CD8-positive, alpha-beta memory T cell (primary cell): ENCODE measurements around the gene PARG. TPM values are rescaled to one million over a fixed set of nuclear protein-coding genes. Genes with fewer than 3 reads are reported as not detected.
"Not testable (repeated sequence)": the region's sequence is repeated elsewhere in the genome, so short reads cannot be mapped to it uniquely, and the experiment has no call there.

Experiments used
- CTCF ChIA-PET: fragments of 350-600 bp; sonication (Branson Sonifier 250); formaldehyde crosslinking; loops from one replicate; lab custom pipeline; 2021; ENCODE audit warnings: antibody characterized with exemption; lab: Charles Lee
- POLR2A ChIA-PET: fragments of 350-600 bp; sonication (Branson Sonifier 250); formaldehyde crosslinking; loops from one replicate; lab custom pipeline; 2021; ENCODE audit warnings: antibody characterized with exemption; lab: Charles Lee
- DNase-seq, 5 donors: peaks; one replicate each; pipeline versions ENCODE4 v3.0.0 to v3.0.0-alpha.2; 2020 to 2022; ENCODE audit warnings: mixed read lengths in 1 of 5
- H3K27ac ChIP-seq: one replicate; pipeline ENCODE4 v1.7.0; 2013; ENCODE audit warnings: low read depth, mild to moderate bottlenecking, low read length, moderate library complexity
- H3K27me3 ChIP-seq: 2 replicates; pipeline ENCODE4 v1.7.0; 2013; ENCODE audit warnings: low read length, mild to moderate bottlenecking; ENCODE audit not compliant: insufficient read depth, poor library complexity, severe bottlenecking
- H3K36me3 ChIP-seq: 2 replicates; pipeline ENCODE4 v1.7.0; 2013; ENCODE audit warnings: mild to moderate bottlenecking, low read length, moderate library complexity; ENCODE audit not compliant: insufficient read depth
- H3K4me1 ChIP-seq: 2 replicates; pipeline ENCODE4 v1.7.0; 2013; ENCODE audit warnings: mild to moderate bottlenecking, low read length, moderate library complexity; ENCODE audit not compliant: insufficient read depth
- H3K4me3 ChIP-seq: 2 replicates; pipeline ENCODE4 v1.7.0; 2013; ENCODE audit warnings: mild to moderate bottlenecking, low read length
- H3K9me3 ChIP-seq: 2 replicates; pipeline ENCODE4 v1.7.0; 2013; ENCODE audit warnings: mild to moderate bottlenecking, low read length
- H3K27ac Mint-ChIP-seq, 8 donors: one replicate each; pipeline ENCODE4 v1.8.0; 2020 to 2021; ENCODE audit warnings: mixed read lengths in 8 of 8, mild to moderate bottlenecking in 6 of 8, inconsistent platforms in 3 of 8, moderate library complexity in 3 of 8
- H3K27me3 Mint-ChIP-seq, 2 donors: one replicate each; pipeline ENCODE4 v1.8.0; 2020 to 2021; ENCODE audit warnings: mixed read lengths in 2 of 2, mild to moderate bottlenecking in 1 of 2, moderate library complexity in 1 of 2
- H3K36me3 Mint-ChIP-seq, 3 donors: one replicate each; pipeline ENCODE4 v1.8.0; 2020 to 2021; ENCODE audit warnings: mixed read lengths in 3 of 3, inconsistent platforms in 1 of 3, mild to moderate bottlenecking in 1 of 3
- H3K4me1 Mint-ChIP-seq, 3 donors: one replicate each; pipeline ENCODE4 v1.8.0; 2020 to 2021; ENCODE audit warnings: mixed read lengths in 3 of 3, inconsistent platforms in 1 of 3, mild to moderate bottlenecking in 1 of 3
- H3K4me3 Mint-ChIP-seq, 7 donors: one replicate each; pipeline ENCODE4 v1.8.0; 2020 to 2021; ENCODE audit warnings: mixed read lengths in 7 of 7, mild to moderate bottlenecking in 6 of 7, moderate library complexity in 4 of 7, inconsistent platforms in 2 of 7
- H3K9me3 Mint-ChIP-seq, 5 donors: one replicate each; pipeline ENCODE4 v1.8.0; 2020 to 2022; ENCODE audit warnings: mixed read lengths in 5 of 5, mild to moderate bottlenecking in 3 of 5, moderate library complexity in 2 of 5, inconsistent platforms in 1 of 5
- polyA plus RNA-seq: library from polyadenylated mRNA; unstranded; fragments of 300-500 nt; fragmentation: Illumina TruSeq; gene quantifications from one replicate; pipeline ENCODE4 v1.2.3, GENCODE V29; 2021
- total RNA-seq, 2 experiments: library from RNA; stranded (reverse); gene quantifications; one replicate each; pipeline ENCODE4 v1.2.3, GENCODE V29; 2021

Gene PARG
- total and polyA plus RNA-seq, 3 experiments from 2014 or later: 17.3 to 37.7 (median 35.2) TPM

DNA sequence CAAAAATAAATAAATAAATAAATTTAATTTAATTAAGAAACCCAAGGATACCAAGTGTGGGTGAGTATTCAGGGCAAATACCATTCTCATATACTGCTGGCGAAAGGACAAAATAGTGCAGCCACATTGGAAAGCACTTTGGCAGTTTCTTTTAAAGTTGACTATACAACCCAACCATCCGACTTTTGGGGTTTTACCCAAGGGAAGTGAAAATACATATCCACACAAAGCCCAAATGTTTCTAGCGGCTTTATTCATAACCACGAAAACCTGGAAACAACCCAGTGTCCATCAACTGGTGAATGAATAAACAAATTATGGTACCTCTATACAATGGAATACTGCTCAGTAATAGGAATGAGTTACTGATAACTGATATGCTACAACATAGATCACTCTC, 143.6 kb downstream of the PARG start:
- no peak overlapping the region for H3K27ac ChIP-seq
- H3K4me1 Mint-ChIP-seq: no peaks in the 10 kb centered on the region
- POLR2A ChIA-PET: no interaction called here
- CTCF ChIA-PET: no interaction called here
- H3K36me3 Mint-ChIP-seq: no peaks in the 10 kb centered on the region
- no peak overlapping the region for H3K4me3 ChIP-seq
- no peaks in the 10 kb centered on the region for H3K36me3 ChIP-seq
- H3K9me3 Mint-ChIP-seq: no peaks in the 10 kb centered on the region
- no peaks in the 10 kb centered on the region for H3K27me3 ChIP-seq
- H3K27me3 Mint-ChIP-seq: peaks cover 10 to 12% of the 10 kb centered on the region in 2 donors
- no peaks in the 10 kb centered on the region for H3K9me3 ChIP-seq
- H3K27ac Mint-ChIP-seq: no peak overlapping the region
- H3K4me1 ChIP-seq: no peaks in the 10 kb centered on the region
- H3K4me3 Mint-ChIP-seq: no peak overlapping the region
- no peak for DNase-seq

DNA sequence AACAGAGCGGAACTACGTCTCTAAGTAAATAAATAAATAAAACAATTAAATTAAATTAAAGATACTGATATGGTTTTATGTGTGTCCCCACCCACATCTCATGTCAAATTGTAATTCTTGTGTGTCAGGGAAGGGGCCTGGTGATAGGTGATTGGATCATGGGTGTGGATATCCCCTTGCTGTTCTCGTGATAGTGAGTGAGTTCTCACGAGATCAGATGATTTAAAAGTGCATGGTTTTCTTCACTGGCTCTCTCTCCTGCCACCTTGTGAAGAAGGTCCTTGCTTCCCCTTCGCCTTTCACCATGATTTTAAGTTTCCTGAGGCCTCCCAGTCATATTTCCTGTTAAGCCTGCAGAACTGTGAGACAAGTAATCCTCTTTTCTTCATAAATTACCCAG, 150.7 kb downstream of the PARG start:
- ChIA-PET CTCF (no interaction called here), POLR2A (no interaction called here)
- H3K27me3 ChIP-seq: no peaks in the 10 kb centered on the region
- no peak overlapping the region for H3K4me3 ChIP-seq
- H3K9me3 ChIP-seq: no peaks in the 10 kb centered on the region
- Mint-ChIP-seq H3K4me3 (no peak overlapping the region), H3K9me3 (no peaks in the 10 kb centered on the region), H3K27ac (no peak overlapping the region), H3K4me1 (no peaks in the 10 kb centered on the region), H3K27me3 (peaks cover 4 to 11% of the 10 kb centered on the region in 2 donors), H3K36me3 (no peaks in the 10 kb centered on the region)
- H3K36me3 ChIP-seq: no peaks in the 10 kb centered on the region
- DNase-seq: no peak
- H3K27ac ChIP-seq: no peak overlapping the region
- H3K4me1 ChIP-seq: no peaks in the 10 kb centered on the region

DNA sequence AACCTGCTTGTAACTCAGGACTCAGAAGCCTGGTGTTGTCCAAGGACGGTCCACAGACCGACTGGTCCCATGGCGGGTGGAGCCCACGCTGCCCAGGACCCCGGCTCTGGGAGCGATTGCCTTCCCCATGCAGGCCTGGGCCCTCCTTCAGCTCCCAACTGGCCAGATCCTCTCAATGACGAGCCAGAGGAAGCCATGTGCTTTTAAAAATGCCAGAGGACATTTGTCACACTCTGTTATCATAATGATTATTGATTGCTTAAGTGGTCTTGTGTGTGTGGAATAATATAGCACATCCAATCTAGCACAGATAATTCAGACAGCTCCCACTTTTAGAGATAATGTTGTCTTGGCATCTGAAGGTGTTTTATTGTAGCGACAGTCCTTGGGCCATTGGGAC, 157.1 kb downstream of the PARG start:
- Histone ChIP-seq H3K36me3 (no peaks in the 10 kb centered on the region), H3K27ac (no peak overlapping the region), H3K27me3 (no peaks in the 10 kb centered on the region), H3K4me1 (no peaks in the 10 kb centered on the region), H3K9me3 (no peaks in the 10 kb centered on the region), H3K4me3 (no peak overlapping the region)
- Mint-ChIP-seq H3K27me3 (peaks cover 9 to 25% of the 10 kb centered on the region in 2 donors), H3K27ac (no peak overlapping the region), H3K9me3 (no peaks in the 10 kb centered on the region), H3K36me3 (no peaks in the 10 kb centered on the region), H3K4me1 (no peaks in the 10 kb centered on the region), H3K4me3 (no peak overlapping the region)
- ChIA-PET POLR2A (no interaction called here), CTCF (no interaction called here)
- DNase-seq: no peak

DNA sequence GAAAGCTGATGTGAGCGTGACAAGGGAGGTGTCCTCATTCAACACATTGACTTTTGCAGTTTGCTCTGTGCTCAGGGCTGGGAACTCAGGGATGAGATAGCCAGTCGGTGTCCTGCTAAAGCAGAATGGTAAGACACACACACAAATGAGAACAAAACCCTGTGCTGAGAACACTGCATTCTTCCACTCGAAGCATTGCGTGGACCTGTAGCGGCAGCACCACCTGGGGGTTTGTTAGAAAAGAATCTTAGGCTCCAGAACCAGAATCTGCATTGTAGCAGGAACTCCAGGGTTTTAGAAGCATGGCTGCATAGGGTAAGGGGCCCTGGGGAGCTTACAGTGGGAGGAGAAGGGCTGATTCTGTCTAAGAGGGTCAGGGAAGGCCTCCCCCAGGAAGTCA, 158.2 kb downstream of the PARG start:
- Histone ChIP-seq H3K36me3 (no peaks in the 10 kb centered on the region), H3K27ac (no peak overlapping the region), H3K4me3 (no peak overlapping the region), H3K4me1 (no peaks in the 10 kb centered on the region), H3K27me3 (no peaks in the 10 kb centered on the region), H3K9me3 (no peaks in the 10 kb centered on the region)
- ChIA-PET CTCF (no interaction called here), POLR2A (no interaction called here)
- no peaks in the 10 kb centered on the region for H3K9me3 Mint-ChIP-seq
- H3K36me3 Mint-ChIP-seq: no peaks in the 10 kb centered on the region
- no peak for DNase-seq
- peaks cover 7 to 29% of the 10 kb centered on the region in 2 donors for H3K27me3 Mint-ChIP-seq
- H3K27ac Mint-ChIP-seq: no peak overlapping the region
- no peaks in the 10 kb centered on the region for H3K4me1 Mint-ChIP-seq
- H3K4me3 Mint-ChIP-seq: no peak overlapping the region

DNA sequence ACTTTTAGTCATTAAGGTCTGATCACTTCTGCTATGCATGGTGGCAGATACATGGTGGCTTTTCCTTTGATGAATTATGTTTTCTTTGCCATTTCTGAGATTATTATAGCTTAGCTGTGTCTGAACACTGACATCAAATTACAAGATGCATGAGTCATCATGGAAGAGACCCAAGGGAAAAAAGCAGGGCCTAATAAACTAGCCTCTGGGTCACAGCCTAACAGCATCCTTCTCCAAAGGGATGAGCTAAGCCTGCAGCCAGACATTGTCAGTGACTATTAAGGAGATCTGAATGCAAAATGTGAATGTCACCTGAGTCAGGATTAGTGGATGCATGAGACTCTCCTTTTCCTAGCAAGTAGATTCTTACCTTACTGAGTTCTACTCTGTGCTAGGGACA, 160.6 kb downstream of the PARG start:
- POLR2A ChIA-PET: no interaction called here
- Histone ChIP-seq H3K27me3 (peaks cover 3% of the 10 kb centered on the region), H3K36me3 (no peaks in the 10 kb centered on the region), H3K4me1 (no peaks in the 10 kb centered on the region), H3K9me3 (no peaks in the 10 kb centered on the region), H3K27ac (no peak overlapping the region), H3K4me3 (no peak overlapping the region)
- Mint-ChIP-seq H3K4me3 (no peak overlapping the region), H3K36me3 (no peaks in the 10 kb centered on the region), H3K27me3 (peaks cover 5 to 39% of the 10 kb centered on the region in 2 donors), H3K9me3 (no peaks in the 10 kb centered on the region), H3K4me1 (no peaks in the 10 kb centered on the region), H3K27ac (no peak overlapping the region)
- CTCF ChIA-PET: interaction anchor here (1.1 kb wide), 1 partner anchor 10 kb away, joined by 3 read pairs; no protein-coding TSS in a partner anchor
- DNase-seq: no peak

DNA sequence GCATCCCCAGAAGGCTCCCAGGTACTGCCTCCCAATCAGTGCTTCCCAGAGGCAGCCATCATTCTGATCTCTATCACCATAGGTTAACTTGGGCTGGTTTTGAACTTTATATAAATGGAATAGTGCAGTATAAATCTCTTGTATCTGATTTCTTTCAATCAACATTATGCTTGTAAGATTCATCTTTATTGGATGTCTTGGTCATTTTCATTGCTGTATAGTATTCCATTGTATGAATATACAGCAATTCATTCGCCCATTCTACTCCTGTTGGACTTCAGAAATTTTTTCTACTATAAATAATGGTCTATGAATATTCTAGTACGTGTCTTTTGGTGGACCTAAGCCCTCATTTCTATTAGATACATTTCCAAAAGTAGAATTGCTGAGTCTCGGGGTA, 163.6 kb downstream of the PARG start:
- H3K4me1 Mint-ChIP-seq: no peaks in the 10 kb centered on the region
- no peaks in the 10 kb centered on the region for H3K4me1 ChIP-seq
- H3K36me3 Mint-ChIP-seq: no peaks in the 10 kb centered on the region
- no peak overlapping the region for H3K27ac ChIP-seq
- POLR2A ChIA-PET: no interaction called here
- no peak overlapping the region for H3K4me3 ChIP-seq
- peaks cover 4 to 36% of the 10 kb centered on the region in 2 donors for H3K27me3 Mint-ChIP-seq
- peaks cover 0 to 2% (median 0%) of the 10 kb centered on the region in 5 donors for H3K9me3 Mint-ChIP-seq
- peaks cover 3% of the 10 kb centered on the region for H3K27me3 ChIP-seq
- DNase-seq: no peak
- no peak overlapping the region for H3K4me3 Mint-ChIP-seq
- CTCF ChIA-PET: no interaction called here
- H3K27ac Mint-ChIP-seq: no peak overlapping the region
- H3K9me3 ChIP-seq: no peaks in the 10 kb centered on the region
- no peaks in the 10 kb centered on the region for H3K36me3 ChIP-seq

DNA sequence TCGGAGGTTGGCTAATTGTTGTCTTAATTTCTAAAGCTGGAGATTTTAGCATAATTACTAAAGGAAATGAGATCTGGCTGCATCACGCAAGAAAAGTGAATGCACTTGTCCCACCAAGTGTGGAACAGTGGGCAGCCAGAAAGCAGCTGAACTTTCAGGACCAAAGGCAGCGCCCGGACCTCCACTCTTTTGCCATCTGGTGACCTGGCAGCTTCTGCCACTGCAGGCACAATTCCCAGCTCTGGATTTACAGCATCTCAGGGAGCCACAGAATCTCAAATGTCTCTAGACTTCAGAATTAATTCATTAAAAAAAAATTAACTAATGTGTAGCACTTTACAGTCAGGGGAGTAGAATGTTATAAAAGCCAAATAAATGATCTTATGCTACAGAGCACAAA, 165.0 kb downstream of the PARG start:
- peaks cover 5 to 35% of the 10 kb centered on the region in 2 donors for H3K27me3 Mint-ChIP-seq
- POLR2A ChIA-PET: no interaction called here
- no peaks in the 10 kb centered on the region for H3K4me1 Mint-ChIP-seq
- no peak for DNase-seq
- no peak overlapping the region for H3K4me3 ChIP-seq
- H3K27ac ChIP-seq: no peak overlapping the region
- H3K36me3 Mint-ChIP-seq: no peaks in the 10 kb centered on the region
- no peak overlapping the region for H3K27ac Mint-ChIP-seq
- no peak overlapping the region for H3K4me3 Mint-ChIP-seq
- no peaks in the 10 kb centered on the region for H3K4me1 ChIP-seq
- H3K27me3 ChIP-seq: peaks cover 3% of the 10 kb centered on the region
- peaks cover 0 to 2% (median 0%) of the 10 kb centered on the region in 5 donors for H3K9me3 Mint-ChIP-seq
- H3K36me3 ChIP-seq: no peaks in the 10 kb centered on the region
- CTCF ChIA-PET: no interaction called here
- no peaks in the 10 kb centered on the region for H3K9me3 ChIP-seq

DNA sequence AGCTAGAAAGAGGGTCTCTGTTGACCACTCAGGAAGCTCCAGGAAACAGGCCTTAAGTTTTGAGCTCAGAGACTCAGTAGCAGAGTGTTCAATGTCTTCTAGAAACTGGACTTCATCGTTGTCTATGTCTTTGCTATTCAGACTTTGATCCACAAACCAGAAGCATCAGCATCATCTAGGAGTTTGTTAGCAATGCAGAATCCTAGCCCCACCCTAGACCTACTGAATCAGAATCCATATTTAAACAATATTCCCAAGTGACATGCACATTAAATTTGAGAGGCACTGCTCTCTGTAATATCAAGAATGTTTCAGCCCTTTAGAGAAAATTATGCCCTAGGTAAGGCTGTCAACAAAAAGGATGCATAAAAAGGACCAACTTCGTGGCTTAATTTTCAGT, 166.8 kb downstream of the PARG start:
- H3K4me1 Mint-ChIP-seq: peaks cover 0 to 4% (median 0%) of the 10 kb centered on the region in 3 donors
- Histone ChIP-seq H3K27ac (no peak overlapping the region), H3K27me3 (peaks cover 3% of the 10 kb centered on the region), H3K4me3 (no peak overlapping the region), H3K9me3 (no peaks in the 10 kb centered on the region), H3K4me1 (no peaks in the 10 kb centered on the region), H3K36me3 (no peaks in the 10 kb centered on the region)
- ChIA-PET POLR2A (no interaction called here), CTCF (no interaction called here)
- H3K36me3 Mint-ChIP-seq: no peaks in the 10 kb centered on the region
- no peak overlapping the region for H3K4me3 Mint-ChIP-seq
- DNase-seq: no peak
- peaks cover 0 to 2% (median 0%) of the 10 kb centered on the region in 5 donors for H3K9me3 Mint-ChIP-seq
- no peak overlapping the region for H3K27ac Mint-ChIP-seq
- H3K27me3 Mint-ChIP-seq: peaks cover 2 to 34% of the 10 kb centered on the region in 2 donors

DNA sequence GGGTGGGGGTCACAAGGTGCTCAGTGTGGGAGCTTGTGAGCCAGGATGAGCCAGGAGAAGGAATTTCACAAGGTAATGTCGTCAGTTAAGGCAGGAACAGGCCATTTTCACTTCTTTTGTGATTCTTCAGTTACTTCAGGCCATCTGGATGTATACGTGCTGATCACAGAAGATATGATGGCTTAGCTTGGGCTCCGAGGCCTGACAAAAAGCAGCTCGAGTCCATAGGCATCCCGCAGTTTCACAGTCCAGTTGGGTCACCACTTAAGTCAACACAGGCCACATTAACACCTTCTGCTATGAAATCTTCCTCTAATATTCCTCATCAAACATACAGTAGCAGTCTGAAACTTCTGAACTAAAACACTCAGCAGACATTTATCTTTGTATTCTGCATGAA, 168.9 kb downstream of the PARG start:
- H3K27ac Mint-ChIP-seq, H3K9me3 ChIP-seq, H3K4me1 Mint-ChIP-seq, CTCF ChIA-PET, H3K4me1 ChIP-seq, H3K36me3 Mint-ChIP-seq, H3K36me3 ChIP-seq, H3K4me3 ChIP-seq, H3K4me3 Mint-ChIP-seq, H3K9me3 Mint-ChIP-seq, POLR2A ChIA-PET, H3K27me3 ChIP-seq, DNase-seq, H3K27ac ChIP-seq: not testable (repeated sequence)
- peaks cover 8 to 31% of the 10 kb centered on the region in 2 donors for H3K27me3 Mint-ChIP-seq
